ENCODE results near the gene FGF18.

DNA sequence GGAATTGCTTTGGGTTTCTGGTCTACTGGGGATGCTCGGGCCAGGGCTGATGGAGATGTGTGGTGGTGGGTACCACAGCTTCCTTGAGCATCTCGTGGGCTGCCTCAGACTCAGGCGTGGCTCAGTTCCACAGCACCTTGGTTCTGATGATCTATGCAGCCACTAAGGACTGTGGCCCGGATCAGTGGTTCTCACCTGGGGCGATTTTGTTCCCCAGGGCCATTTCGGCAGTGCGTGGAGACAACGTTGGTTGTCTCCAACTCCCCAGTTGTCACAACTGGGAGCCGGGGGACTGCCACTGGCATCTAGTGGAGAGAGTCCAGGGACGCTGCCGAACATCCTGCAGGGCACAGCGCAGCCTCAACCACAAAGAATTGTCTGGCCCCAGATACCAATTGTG lies 47.7 kb downstream of the FGF18 start:
- TF ChIP-seq NFRKB (IDR thresholded peaks at IDR 0.05) (no peak), SP1 (IDR thresholded peaks at IDR 0.05) (no peak), HDGF (IDR thresholded peaks at IDR 0.05; ENCODE audit: borderline replicate concordance) (no peak), FOXK2 (IDR thresholded peaks at IDR 0.05) (no peak), FOXM1 (IDR thresholded peaks at IDR 0.05; ENCODE audit: borderline replicate concordance) (no peak)
